ENCODE measurements around the gene STX8.

The STX8 gene

GRCh38 chr17:9206410-9206703 lies 369.3 kb downstream of the STX8 start:
- Histone ChIP-seq H3K4me3 (no peak overlapping the region), H3K27ac (no peak overlapping the region)
- DNase-seq (ENCODE audit: low spot score), result no peak
- no peak for TF ChIP-seq CTCF (IDR thresholded peaks at IDR 0.05)

- no peak for TF ChIP-seq CTCF (IDR thresholded peaks at IDR 0.05)
- Histone ChIP-seq H3K27ac (no peak overlapping the region), H3K4me3 (no peak overlapping the region)
- DNase-seq (ENCODE audit: low spot score), result no peak
Observed at GRCh38 chr17:9205520-9206409, 369.9 kb downstream of the STX8 start.

- Histone ChIP-seq H3K27ac (no peak overlapping the region), H3K4me3 (no peak overlapping the region)
- DNase-seq (ENCODE audit: low spot score), result no peak
- no peak for TF ChIP-seq CTCF (IDR thresholded peaks at IDR 0.05)
Observed at GRCh38 chr17:9204637-9205329, 370.8 kb downstream of the STX8 start.

GRCh38 chr17:9203771-9204425 lies 371.7 kb downstream of the STX8 start:
- no peak for TF ChIP-seq CTCF (IDR thresholded peaks at IDR 0.05)
- Histone ChIP-seq H3K27ac (no peak overlapping the region), H3K4me3 (no peak overlapping the region)
- DNase-seq (ENCODE audit: low spot score), result no peak

GRCh38 chr17:9202532-9202931 lies 373.1 kb downstream of the STX8 start:
- H3K4me3 ChIP-seq, result no peak overlapping the region
- H3K27ac ChIP-seq, result no peak overlapping the region
- no peak for DNase-seq (ENCODE audit: low spot score)
- no peak for TF ChIP-seq CTCF (IDR thresholded peaks at IDR 0.05)

- Histone ChIP-seq H3K27ac (no peak overlapping the region), H3K4me3 (no peak overlapping the region)
- no peak for TF ChIP-seq CTCF (IDR thresholded peaks at IDR 0.05)
- no peak for DNase-seq (ENCODE audit: low spot score)
Observed at GRCh38 chr17:9200699-9201359, 374.8 kb downstream of the STX8 start.

Measured in coronary artery (tissue), 2 donors.